22Rv1 (cell line): ENCODE measurements around the gene UBR4.

Source experiments
- H3K27ac ChIP-seq: fragments of 450-650 bp; 2 replicates; pipeline ENCODE4 v1.5.1; 2017
- CTCF ChIP-seq: fragments of 450-650 bp; IDR thresholded peaks from 2 replicates; pipeline ENCODE4 v1.5.1; 2017; ENCODE audit warnings: mild to moderate bottlenecking
- ZFX ChIP-seq: fragments of 450-650 bp; IDR thresholded peaks from 2 replicates; pipeline ENCODE4 v1.6.1; 2017; ENCODE audit warnings: antibody characterized with exemption, borderline replicate concordance

Gene UBR4

GRCh38 chr1:19054216-19054615 lies 155.8 kb downstream of the UBR4 start:
- TF ChIP-seq CTCF (no peak), ZFX (no peak)
- no peak overlapping the region for H3K27ac ChIP-seq

- no peak overlapping the region for H3K27ac ChIP-seq
These were observed 156.6 kb downstream of the UBR4 start for GRCh38 chr1:19053486-19053885.

GRCh38 chr1:19049798-19050197 lies 160.3 kb downstream of the UBR4 start:
- H3K27ac ChIP-seq, result no peak overlapping the region
- no peak for TF ChIP-seq ZFX
- no peak for TF ChIP-seq CTCF

More at GRCh38 chr1:19053486-19053885, 156.6 kb downstream of the UBR4 start:
- no peak for TF ChIP-seq CTCF
- TF ChIP-seq ZFX, result no peak

GRCh38 chr1:19049128-19049768 lies 160.8 kb downstream of the UBR4 start:
- no peak for TF ChIP-seq ZFX
- TF ChIP-seq CTCF, result no peak
- no peak overlapping the region for H3K27ac ChIP-seq

GRCh38 chr1:19046972-19047731 lies 162.9 kb downstream of the UBR4 start:
- no peak overlapping the region for H3K27ac ChIP-seq
- TF ChIP-seq CTCF, result no peak
- no peak for TF ChIP-seq ZFX

GRCh38 chr1:19045898-19046880 lies 163.9 kb downstream of the UBR4 start:
- TF ChIP-seq CTCF, result no peak
- no peak for TF ChIP-seq ZFX
- no peak overlapping the region for H3K27ac ChIP-seq
